B cell (primary cell): ENCODE data around the gene ANOS1.
A peak's percentile ranks its signal among the peaks of the same experiment; 100 is the strongest.

Experiments
- EZH2 ChIP-seq: IDR thresholded peaks from 2 replicates; pipeline ENCODE4 v1.6.1; 2012; ENCODE audit warnings: borderline replicate concordance, low read depth, mild to moderate bottlenecking, moderate library complexity, low read length; ENCODE audit not compliant: insufficient read depth, poor library complexity, severe bottlenecking
- TF ChIP-seq, protein P1 (sequence below): fragments of 200-600 bp; IDR thresholded peaks from one replicate; pipeline ENCODE4 v1.8.0; 2022; ENCODE audit warnings: antibody characterized with exemption, mild to moderate bottlenecking

DNA sequence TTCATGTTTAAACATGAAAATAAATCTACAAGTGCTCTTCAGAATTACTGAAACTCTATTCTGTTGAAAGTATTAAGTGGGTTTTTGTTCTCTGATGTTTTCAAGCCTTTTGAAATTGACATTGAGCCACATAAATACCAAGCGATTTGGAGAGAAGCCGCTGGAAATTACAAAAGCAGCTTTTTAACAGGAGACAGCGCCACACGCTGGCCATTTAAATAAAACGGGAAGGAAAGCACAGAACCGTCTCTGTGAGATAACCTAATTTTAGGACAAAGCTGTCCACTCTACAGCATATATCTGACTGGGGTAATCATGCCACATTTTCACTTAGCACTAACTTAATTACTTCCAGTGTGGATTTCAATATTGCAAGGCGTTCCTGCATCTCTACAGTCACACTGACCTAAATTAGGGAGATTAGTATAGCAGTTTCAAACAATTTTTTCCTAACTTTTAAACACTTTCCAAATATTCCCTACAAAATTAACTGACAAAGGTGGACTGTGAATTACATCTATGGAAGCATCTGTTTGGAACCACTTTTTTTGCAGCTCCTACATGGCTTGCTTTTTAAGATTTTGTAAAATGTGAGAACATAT is 6.8 kb upstream of the ANOS1 start:
- TF ChIP-seq, protein P1, sequence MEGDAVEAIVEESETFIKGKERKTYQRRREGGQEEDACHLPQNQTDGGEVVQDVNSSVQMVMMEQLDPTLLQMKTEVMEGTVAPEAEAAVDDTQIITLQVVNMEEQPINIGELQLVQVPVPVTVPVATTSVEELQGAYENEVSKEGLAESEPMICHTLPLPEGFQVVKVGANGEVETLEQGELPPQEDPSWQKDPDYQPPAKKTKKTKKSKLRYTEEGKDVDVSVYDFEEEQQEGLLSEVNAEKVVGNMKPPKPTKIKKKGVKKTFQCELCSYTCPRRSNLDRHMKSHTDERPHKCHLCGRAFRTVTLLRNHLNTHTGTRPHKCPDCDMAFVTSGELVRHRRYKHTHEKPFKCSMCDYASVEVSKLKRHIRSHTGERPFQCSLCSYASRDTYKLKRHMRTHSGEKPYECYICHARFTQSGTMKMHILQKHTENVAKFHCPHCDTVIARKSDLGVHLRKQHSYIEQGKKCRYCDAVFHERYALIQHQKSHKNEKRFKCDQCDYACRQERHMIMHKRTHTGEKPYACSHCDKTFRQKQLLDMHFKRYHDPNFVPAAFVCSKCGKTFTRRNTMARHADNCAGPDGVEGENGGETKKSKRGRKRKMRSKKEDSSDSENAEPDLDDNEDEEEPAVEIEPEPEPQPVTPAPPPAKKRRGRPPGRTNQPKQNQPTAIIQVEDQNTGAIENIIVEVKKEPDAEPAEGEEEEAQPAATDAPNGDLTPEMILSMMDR: peak; percentile 59
- TF ChIP-seq EZH2: no peak
